HG02571 (cell line): ENCODE measurements around the gene RBM19.

ENCODE experiments used
- ATAC-seq: cut with Tn5 transposase; IDR thresholded peaks from one replicate; pipeline ENCODE4 v1.9.1; 2021; ENCODE audit warnings: mild to moderate bottlenecking, moderate library complexity; ENCODE audit not compliant: unreplicated experiment

RBM19 gene

GRCh38 chr12:113988976-113989375 lies 22.9 kb upstream of the RBM19 start:
- no peak for ATAC-seq

GRCh38 chr12:113988064-113988451 lies 21.9 kb upstream of the RBM19 start:
- ATAC-seq, result no peak

- ATAC-seq, result no peak
Observed at GRCh38 chr12:113987261-113988063, 21.3 kb upstream of the RBM19 start.

- no peak for ATAC-seq
Observed at GRCh38 chr12:113984464-113984863, 18.3 kb upstream of the RBM19 start.

- ATAC-seq, result no peak
Observed at GRCh38 chr12:113983777-113984448, 17.8 kb upstream of the RBM19 start.

DNA sequence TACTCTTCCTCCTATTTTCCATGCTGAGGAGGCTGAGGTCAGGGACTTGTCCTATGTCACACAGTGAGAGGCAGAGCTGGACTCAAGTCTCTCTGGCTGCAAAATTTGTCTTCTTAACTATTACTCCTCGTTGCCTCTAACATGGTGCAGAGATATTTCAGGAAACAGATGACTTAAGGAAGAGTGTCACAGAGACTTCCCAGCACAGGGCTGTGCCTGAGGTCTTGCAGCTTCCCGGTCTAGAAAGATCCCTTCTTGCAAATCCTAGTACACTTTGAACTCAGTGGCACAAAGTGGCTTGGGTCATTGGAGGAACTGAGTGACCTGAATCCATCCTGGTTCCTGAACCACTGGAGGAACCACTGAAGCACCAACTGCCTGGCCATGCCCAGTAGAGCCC lies 17.1 kb upstream of the RBM19 start:
- ATAC-seq, result no peak

DNA sequence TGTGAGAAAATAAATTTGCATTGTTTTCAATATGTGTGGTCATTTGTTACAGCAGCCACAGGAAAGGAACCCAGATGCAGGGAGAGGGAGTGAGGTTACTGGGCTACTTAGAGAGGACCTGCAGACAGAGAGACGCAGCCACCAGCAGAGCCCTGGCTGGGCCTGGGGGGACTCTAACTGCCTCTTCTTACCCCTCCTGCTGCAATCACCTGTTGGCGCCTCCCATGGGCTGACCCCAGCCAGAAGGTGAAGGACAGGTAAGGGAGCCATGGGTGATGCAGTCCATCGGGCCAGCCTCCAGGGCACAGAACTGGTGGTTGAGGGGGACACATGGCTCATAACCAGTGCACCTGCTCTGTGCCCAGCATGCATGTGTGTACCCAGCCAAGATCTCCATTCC lies 15.8 kb upstream of the RBM19 start:
- no peak for ATAC-seq

GRCh38 chr12:113980537-113981337 lies 14.6 kb upstream of the RBM19 start:
- ATAC-seq, result no peak

DNA sequence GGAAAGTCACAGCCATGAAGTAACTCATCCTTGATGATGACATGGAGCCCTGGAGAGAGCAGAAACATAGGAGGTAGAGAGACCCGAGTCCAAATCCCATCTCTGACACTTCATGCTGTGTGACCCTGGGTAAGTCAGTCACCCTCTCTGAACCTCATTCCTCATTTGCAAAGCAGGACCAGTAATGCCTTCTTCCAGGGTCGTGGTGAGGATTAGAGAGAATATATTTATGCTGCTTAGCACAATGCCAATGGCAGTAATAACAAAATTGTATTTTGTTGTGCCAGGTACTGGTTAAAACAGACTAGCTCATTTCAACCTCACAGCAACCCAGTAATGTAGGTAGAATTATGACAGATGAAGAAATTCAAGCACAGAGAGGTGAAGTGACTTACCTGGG lies 13.9 kb upstream of the RBM19 start:
- ATAC-seq, result no peak

DNA sequence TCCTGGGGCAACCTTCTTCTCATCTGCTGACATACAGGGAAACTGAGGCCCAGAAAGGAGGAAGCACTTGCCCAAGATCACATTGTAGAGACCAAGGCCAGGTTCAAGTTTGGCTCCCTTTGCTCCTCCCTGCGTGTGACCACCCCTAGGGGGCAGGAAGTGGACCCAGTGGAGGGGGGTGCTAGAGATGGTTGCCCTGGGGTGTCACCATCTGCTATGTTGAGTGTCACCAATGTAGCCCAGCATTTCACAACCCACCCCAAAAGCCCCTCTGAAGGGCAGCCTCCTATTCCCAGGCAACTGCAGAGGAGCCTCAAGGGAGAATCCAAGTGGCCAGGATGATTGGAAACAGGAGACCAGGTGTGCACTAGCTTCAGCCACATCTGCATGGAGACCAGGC lies 12.0 kb upstream of the RBM19 start:
- ATAC-seq, result no peak

DNA sequence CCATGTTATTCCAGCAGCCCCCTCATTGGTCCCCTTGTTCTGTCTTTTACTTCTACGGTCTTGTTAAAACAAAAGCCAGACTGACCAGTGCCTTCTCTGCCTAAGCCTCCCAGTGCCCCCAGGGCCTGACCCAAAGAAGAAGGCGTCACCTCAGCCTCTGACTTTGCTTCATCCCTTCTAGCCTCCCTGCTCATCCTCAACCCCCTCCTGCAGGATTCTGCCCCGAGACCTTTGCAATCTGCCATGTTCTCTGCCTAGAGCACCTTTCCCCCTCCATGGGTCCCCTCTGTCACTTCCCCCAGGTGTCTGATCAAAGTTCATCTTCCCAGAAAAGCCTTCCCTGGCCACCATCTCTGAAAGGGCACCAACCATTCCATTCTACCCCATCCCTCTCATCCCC lies 7.9 kb upstream of the RBM19 start:
- no peak for ATAC-seq

GRCh38 chr12:113973109-113973904 lies 7.2 kb upstream of the RBM19 start:
- ATAC-seq, result no peak

DNA sequence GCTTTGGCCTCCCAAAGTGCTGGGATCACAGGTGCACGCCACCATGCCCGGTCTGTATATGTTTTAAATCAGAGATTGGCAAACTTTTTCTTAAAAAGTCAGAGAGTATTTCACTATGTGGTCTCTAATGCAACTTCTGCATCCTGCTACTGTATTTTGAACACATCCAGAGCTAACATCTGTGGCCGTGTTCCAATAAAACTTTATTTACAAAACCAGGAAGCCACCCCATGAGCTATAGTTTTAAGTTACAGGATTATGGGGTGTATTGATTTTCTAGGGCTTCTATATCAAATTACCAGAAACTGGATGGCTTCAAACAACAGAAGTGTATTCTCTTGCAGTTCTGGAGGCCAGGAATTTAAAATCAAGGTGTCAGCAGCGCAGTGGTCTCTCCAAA lies 5.3 kb upstream of the RBM19 start:
- ATAC-seq, result no peak

GRCh38 chr12:113970211-113970610 lies 4.1 kb upstream of the RBM19 start:
- ATAC-seq, result no peak

- no peak for ATAC-seq
Observed at GRCh38 chr12:113967368-113967767, 1.2 kb upstream of the RBM19 start.

DNA sequence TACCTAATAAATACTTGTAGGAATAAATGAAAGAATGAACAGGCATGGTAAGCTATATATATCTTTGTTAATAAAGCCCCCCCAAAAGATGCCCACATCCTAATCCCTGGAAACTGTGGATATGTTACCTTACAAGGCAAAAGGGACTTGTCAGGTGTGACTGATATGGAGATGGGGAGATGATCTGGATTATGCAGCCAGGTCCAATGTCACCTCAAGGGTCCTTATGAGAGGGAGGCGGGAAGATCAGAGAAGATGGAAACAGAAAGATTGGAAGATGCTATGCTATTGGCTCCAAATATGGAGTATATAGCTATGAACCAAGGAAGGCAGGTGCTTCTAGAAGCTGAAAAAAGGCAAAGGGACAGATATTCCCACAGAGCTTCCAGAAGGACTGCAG lies 3.4 kb downstream of the RBM19 start:
- no peak for ATAC-seq

DNA sequence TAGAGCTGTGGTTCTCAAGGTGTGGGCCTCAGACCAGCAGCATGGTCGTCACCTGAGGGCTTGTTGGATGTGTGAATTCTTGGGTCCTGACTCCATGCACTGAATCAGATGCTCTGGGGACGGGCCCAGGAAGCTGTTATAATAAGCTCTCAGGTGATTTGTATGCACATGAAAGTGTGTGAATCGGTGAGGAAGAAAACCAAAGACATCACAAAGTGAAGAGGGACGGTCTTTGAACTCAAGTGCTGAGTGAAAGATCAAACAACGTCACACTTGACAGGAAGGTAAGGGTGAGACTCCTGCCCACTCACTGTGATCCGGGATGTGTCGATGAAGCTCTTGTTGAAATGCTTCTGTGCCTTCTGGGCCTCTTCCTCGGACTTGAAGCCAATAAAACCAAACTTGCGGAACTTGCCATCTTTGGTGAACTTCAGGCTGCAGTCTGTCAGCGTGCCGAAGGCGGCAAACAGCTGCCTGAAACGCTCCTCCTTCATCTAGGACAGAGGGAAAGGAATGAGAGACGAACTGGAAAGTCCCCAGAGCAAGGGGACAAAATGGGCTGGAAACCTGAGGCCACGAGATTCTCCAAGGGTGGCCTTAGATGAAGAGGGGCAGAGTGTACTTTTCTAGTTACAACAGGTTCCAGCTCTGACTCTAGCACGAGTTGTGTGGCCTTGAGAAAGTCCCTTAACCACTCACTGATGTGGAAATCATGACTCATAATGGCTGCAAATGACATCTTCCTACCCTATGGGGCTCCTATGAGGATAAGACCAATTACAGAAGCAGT lies 4.0 kb downstream of the RBM19 start:
- peak; percentile 43 for ATAC-seq

DNA sequence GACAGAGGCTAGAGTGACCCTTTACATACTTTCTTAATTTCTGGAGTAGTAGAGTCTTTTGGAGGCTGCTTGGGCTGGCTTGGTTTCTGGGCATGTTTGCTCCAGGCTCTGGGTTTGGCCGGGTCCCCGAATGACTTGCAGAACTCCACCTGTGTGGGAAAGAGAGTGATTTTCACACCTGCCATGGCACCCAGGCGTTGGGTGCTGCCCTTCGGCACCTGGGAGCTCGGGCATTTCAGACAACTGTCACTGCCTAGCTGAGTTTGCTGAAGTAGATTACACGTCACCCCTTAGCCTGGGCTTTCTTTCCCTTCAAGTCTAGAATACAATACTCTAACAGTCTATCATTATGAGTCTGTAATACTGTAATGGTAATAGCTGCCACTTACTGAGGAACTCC lies 6.1 kb downstream of the RBM19 start:
- ATAC-seq, result no peak

- ATAC-seq, result no peak
Observed at GRCh38 chr12:113959096-113959495, 7.0 kb downstream of the RBM19 start.

GRCh38 chr12:113958108-113958507 lies 8.0 kb downstream of the RBM19 start:
- no peak for ATAC-seq
